Subcutaneous adipose tissue (tissue), 4 donors: Measurements from ENCODE around the gene MSMB. TPM values are rescaled to one million over a fixed set of nuclear protein-coding genes. Genes with fewer than 3 reads are reported as not detected.

Experiments used
- total RNA-seq, 4 donors: library from RNA; depleted of rRNA; stranded (reverse); fragments of >200 nt; gene quantifications; one replicate each; pipeline ENCODE4 v1.1.0, GENCODE V29; 2016
- TF ChIP-seq, protein P1 (sequence below): fragments of 450-650 bp; IDR thresholded peaks from one replicate; pipeline ENCODE4 v1.5.1; 2016; ENCODE audit warnings: low read depth, mild to moderate bottlenecking, control low read depth, antibody characterized with exemption, moderate library complexity

The MSMB gene
- total RNA-seq, 4 donors from 2014 or later: not detected

DNA sequence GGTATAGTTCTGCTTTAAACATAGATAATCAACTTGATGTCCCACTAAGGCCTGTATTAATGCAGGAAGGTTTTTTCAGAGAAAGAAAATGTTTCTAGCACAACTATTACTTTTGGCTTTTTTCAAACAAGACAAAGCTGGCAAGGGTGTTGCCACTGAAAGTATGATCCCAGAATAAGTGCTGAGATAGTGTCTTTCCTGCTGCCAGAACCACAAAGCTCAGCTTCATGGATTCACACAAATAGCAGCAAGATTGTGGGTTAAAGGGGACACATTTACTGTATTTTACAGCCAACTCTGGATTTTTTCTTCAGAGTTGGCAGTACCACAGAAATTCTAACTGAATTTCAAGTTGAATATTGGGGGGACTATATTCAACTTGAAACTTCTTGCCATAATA is 20.0 kb downstream of the MSMB start:
- TF ChIP-seq, protein P1, sequence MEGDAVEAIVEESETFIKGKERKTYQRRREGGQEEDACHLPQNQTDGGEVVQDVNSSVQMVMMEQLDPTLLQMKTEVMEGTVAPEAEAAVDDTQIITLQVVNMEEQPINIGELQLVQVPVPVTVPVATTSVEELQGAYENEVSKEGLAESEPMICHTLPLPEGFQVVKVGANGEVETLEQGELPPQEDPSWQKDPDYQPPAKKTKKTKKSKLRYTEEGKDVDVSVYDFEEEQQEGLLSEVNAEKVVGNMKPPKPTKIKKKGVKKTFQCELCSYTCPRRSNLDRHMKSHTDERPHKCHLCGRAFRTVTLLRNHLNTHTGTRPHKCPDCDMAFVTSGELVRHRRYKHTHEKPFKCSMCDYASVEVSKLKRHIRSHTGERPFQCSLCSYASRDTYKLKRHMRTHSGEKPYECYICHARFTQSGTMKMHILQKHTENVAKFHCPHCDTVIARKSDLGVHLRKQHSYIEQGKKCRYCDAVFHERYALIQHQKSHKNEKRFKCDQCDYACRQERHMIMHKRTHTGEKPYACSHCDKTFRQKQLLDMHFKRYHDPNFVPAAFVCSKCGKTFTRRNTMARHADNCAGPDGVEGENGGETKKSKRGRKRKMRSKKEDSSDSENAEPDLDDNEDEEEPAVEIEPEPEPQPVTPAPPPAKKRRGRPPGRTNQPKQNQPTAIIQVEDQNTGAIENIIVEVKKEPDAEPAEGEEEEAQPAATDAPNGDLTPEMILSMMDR: no peak

DNA sequence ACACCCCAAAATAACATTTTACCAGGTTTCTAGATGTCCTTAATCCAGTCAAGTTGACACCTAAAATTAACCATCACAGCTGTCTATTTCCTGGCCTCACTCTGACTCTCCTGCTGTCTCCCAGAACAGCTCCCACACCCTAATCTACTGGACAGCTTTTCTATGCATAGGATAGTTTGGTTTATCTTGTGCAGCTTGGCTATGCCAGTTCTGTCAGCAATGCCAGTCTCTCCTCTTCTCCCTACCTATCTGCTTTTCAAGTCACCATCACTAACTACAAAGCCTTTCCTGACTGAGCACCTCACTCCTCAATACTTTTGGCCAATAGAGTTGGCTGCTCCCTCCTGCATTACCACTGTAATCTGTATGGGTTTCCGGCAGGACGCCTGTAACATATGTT is 20.7 kb downstream of the MSMB start:
- TF ChIP-seq, protein P1: no peak

GRCh38 chr10:46024948-46025347 is 21.1 kb downstream of the MSMB start:
- TF ChIP-seq, protein P1: no peak

DNA sequence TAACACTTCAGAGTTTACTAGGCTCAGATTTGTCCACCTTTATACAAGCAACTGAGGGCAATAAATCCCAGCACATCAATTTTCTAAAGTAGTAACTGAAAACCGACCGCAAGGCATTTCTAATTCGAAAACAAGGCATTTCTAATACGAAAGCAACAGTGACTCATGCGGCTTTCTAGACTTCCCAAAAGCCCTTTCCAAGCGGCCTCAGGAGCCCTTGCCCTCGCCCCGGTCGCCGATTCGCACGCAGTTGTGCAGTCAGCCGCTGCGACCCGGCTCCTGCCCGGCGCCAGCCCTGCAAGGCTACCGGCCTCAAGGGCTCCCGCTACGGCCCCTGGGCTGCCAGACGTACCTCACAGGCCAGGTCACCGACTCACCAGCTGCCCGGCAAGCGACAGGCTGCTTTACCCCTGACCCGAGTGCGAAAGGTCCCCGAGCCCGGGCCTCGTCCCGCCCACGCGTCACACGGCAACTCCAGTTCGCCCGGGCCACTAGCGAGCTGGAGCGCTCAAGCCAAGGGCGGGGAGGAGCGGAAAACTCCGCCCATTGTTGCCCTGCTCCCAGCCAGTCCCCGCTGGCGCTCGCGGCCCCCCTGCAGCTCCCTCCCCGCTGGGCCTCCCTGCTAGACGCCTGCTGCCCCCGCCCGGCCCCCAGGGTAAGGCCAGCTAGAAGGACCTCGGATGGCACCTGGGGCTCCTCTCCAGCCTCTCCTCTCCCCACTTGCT is 22.9 kb downstream of the MSMB start:
- TF ChIP-seq, protein P1: no peak

DNA sequence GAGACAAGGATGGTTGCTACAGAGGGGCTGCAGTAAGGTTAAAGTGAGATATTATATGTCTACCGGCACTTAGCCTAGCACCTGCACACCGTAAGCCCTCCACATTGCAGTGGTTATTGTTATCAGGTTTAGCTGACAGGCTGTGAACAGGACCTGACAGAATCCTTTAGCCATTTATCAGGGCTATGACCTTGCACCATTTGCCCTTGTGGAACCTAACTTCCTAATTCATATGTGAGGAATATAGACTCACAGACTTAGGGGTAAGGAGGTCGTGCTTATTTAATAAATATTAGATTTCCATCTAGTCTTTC is 25.8 kb downstream of the MSMB start:
- TF ChIP-seq, protein P1: no peak

GRCh38 chr10:46019569-46020343 is 26.3 kb downstream of the MSMB start:
- TF ChIP-seq, protein P1: no peak

GRCh38 chr10:46019177-46019528 is 26.9 kb downstream of the MSMB start:
- TF ChIP-seq, protein P1: no peak
